Measurements from ENCODE around the gene LRMDA. TPM values are rescaled to one million over a fixed set of nuclear protein-coding genes. Genes with fewer than 3 reads are reported as not detected.

Gene LRMDA
- total RNA-seq, 4 donors from 2014 or later: 2.2 to 7.8 (median 4.5) TPM

DNA sequence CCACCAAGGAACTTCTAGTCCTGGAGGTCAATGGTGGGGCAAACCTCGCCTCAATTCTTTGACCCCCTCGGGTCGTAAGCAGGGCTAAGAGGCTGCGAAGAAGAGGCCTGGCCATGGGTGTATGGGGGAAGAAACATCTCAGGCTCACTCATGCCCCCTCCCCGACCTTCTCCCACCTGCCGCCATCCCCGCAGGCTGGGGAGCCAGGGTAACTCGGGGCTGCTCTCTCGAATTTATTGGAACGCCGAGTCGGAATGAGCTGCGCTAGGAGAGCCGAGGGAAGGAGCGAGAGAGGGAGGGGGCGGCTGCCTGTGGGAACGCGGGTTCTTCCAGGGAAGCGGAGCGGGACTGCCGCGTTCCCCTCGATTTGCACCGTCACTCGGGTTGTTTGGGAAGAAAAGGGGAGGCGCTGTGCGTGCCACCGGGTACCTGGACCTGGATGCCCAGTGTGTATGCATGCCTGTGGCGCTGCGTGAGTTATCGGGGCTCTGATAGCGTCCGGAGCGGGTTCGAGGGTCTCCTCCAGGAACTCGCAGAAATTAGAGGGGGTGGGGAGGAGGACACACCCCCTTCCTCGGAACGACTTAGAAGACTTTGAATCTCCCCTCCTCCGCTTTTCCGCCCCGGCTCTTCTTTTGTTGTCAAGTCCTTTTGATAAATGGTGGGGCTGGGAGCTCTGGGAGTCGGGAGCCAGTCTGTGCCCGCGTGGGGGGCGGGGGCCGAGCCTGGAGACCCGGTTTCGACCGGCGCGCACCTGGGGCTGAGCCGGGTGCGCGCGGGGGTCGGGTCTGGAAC lies 28.1 kb upstream of the LRMDA start:
- Histone ChIP-seq H3K27me3 (peaks cover 19% of the 10 kb centered on the region), H3K4me1 (peaks cover 0 to 43% (median 32%) of the 10 kb centered on the region in 4 donors), H3K9me3 (no peaks in the 10 kb centered on the region), H3K27ac (peak overlapping the region; percentile 94 to 99 (median 97)), H3K36me3 (no peaks in the 10 kb centered on the region), H3K4me3 (peak overlapping the region; percentile 65 to 82 (median 74))
- WGBS, 2 donors (ENCODE audit: low coverage in 1 of 2): 2% methylated on average over 48 of the region's 56 CpGs; no CpG with 5 or more reads in 1 of the 2 donors
- intact Hi-C loops (cut with DNase I; ENCODE audit: low total_unique reads): loop anchor here (10.0 kb wide), 3 partner anchors 141 to 1601 kb away; no protein-coding TSS in a partner anchor
- TF ChIP-seq POLR2AphosphoS5 (IDR thresholded peaks at IDR 0.05) (peak in 2 of 3 donors; percentile 28 to 47), POLR2A (IDR thresholded peaks at IDR 0.05) (no peak), EP300 (IDR thresholded peaks at IDR 0.05; ENCODE audit: low read depth) (no peak)
- TF ChIP-seq, protein P1, sequence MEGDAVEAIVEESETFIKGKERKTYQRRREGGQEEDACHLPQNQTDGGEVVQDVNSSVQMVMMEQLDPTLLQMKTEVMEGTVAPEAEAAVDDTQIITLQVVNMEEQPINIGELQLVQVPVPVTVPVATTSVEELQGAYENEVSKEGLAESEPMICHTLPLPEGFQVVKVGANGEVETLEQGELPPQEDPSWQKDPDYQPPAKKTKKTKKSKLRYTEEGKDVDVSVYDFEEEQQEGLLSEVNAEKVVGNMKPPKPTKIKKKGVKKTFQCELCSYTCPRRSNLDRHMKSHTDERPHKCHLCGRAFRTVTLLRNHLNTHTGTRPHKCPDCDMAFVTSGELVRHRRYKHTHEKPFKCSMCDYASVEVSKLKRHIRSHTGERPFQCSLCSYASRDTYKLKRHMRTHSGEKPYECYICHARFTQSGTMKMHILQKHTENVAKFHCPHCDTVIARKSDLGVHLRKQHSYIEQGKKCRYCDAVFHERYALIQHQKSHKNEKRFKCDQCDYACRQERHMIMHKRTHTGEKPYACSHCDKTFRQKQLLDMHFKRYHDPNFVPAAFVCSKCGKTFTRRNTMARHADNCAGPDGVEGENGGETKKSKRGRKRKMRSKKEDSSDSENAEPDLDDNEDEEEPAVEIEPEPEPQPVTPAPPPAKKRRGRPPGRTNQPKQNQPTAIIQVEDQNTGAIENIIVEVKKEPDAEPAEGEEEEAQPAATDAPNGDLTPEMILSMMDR (IDR thresholded peaks at IDR 0.05): no peak
- in situ Hi-C loops (cut with MboI; ENCODE audit: low pct_ligation_motif_present in 1 of 4, low pct_unique_long_range_greater_than_20kb in 1 of 4, low sequenced_read_pairs in 3 of 4): loop anchor here (25.0 kb wide), 3 partner anchors 234 to 634 kb away; no protein-coding TSS in a partner anchor
- peak; percentile 37 for DNase-seq

DNA sequence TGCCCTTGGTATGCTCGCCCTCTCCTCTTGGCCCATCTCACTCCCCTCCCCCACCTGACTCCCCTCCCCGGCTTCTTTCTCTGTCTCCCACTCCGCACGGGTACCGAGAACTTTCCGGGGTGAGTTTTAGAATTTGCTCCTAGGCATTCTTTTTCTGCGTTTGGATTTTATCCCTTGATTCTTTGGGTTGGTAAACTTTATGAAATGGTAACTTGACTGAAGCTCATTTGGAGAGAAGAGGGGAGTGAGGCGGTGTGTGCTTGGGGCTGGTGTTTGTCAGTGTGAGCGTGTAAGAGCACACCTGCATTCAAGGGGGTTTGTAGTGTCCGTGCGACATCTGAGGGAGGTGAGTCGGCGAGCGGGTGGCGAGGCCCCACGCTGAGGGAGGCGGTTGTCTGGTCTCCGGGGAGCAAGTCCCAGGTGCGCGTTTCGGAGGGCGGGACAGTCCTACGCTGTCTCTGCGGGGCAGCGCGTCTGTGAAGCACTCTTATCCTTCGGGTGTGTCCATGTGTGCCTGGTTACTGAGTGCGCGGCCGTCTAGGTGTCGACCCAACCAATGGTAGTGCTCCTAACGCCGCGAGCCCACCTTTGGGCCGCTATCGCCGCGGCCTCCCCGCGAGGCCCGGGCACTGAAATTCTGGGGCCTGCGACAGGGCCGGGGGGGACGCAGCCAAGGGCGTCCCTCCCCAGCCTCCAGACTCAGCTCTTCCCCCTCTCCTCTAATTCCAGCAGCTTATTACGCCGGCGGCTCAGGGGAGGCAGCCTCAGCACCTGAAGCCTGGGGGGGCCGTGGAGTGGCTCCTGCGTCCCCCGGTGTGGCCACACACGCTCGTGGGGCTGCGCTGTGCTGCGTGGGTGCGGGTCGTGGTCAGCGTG lies 27.2 kb upstream of the LRMDA start:
- H3K27me3 ChIP-seq: peaks cover 19% of the 10 kb centered on the region
- peak overlapping the region; percentile 65 to 82 (median 74) for H3K4me3 ChIP-seq
- WGBS, 2 donors (ENCODE audit: low coverage in 1 of 2): 11% methylated on average over 50 of the region's 58 CpGs; no CpG with 5 or more reads in 1 of the 2 donors
- H3K27ac ChIP-seq: peak overlapping the region; percentile 94 to 99 (median 97)
- TF ChIP-seq, protein P1 (IDR thresholded peaks at IDR 0.05): no peak
- TF ChIP-seq POLR2AphosphoS5 (IDR thresholded peaks at IDR 0.05) (peak in 2 of 3 donors; percentile 14 to 44), POLR2A (IDR thresholded peaks at IDR 0.05) (peak; percentile 54)
- no peaks in the 10 kb centered on the region for H3K9me3 ChIP-seq
- intact Hi-C loops (cut with DNase I; ENCODE audit: low total_unique reads) (loop anchor here (10.0 kb wide), 3 partner anchors 141 to 1601 kb away; no protein-coding TSS in a partner anchor), in situ Hi-C loops (cut with MboI; ENCODE audit: low pct_ligation_motif_present in 1 of 4, low pct_unique_long_range_greater_than_20kb in 1 of 4, low sequenced_read_pairs in 3 of 4) (loop anchor here (25.0 kb wide), 3 partner anchors 233 to 633 kb away; no protein-coding TSS in a partner anchor)
- no peaks in the 10 kb centered on the region for H3K36me3 ChIP-seq
- H3K4me1 ChIP-seq: peaks cover 0 to 50% (median 35%) of the 10 kb centered on the region in 4 donors
- peak; percentile 65 for DNase-seq

DNA sequence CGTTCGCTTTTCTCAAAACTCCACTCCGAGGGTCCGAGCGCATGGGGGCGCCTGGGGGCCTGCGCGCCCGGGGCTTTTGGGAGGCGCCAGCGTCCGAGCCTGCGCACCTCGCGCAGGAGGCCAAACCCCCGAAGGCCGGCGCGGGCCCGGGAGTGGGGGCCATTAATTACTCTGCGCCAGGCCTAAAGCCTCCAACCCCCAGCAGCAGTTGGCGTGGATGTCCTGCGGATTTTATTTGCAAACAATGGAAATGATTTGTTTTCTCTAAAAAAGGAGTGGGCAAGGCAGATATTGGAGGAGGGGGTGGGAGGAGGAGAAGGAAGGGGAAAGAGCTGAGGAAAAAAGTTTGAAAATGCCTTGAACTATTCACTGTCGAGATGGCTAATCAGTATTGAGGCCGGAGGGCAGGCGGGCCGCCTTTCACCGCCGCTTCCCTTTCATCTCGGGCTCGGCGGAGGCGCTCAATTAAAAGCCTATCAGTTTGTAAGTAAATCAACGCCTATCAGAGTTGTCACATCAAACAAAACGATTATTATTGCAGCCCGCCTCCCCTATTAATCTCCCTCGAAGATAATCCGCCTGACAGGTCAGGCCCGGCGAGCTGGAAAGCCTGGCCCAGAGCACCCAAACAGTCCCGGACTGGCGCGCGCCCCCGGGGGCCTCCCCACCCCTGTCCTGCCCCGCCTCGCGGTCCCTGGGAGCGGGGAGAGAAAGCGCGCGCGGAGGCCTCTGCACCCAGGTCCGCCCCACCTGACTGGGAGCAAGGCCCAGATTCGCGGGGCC lies 26.4 kb upstream of the LRMDA start:
- Histone ChIP-seq H3K4me1 (peaks cover 0 to 48% (median 33%) of the 10 kb centered on the region in 4 donors), H3K27ac (peak overlapping the region in 3 of 4 donors; percentile 94 to 99 (median 95)), H3K27me3 (peaks cover 19% of the 10 kb centered on the region), H3K9me3 (no peaks in the 10 kb centered on the region), H3K4me3 (peak overlapping the region in 3 of 4 donors; percentile 70 to 82 (median 78)), H3K36me3 (no peaks in the 10 kb centered on the region)
- in situ Hi-C loops (cut with MboI; ENCODE audit: low pct_ligation_motif_present in 1 of 4, low pct_unique_long_range_greater_than_20kb in 1 of 4, low sequenced_read_pairs in 3 of 4): loop anchor here (25.0 kb wide), 3 partner anchors 232 to 632 kb away; no protein-coding TSS in a partner anchor
- TF ChIP-seq EP300 (IDR thresholded peaks at IDR 0.05; ENCODE audit: low read depth) (no peak), POLR2A (IDR thresholded peaks at IDR 0.05) (no peak), POLR2AphosphoS5 (IDR thresholded peaks at IDR 0.05) (no peak)
- TF ChIP-seq, protein P1 (IDR thresholded peaks at IDR 0.05): no peak
- WGBS, 2 donors (ENCODE audit: low coverage in 1 of 2): 20 to 30% methylated on average over 1 to 56 of the region's 56 CpGs
- intact Hi-C loops (cut with DNase I; ENCODE audit: low total_unique reads): loop anchor here (10.0 kb wide), 3 partner anchors 140 to 1600 kb away; no protein-coding TSS in a partner anchor
- peak; percentile 20 for DNase-seq

Data from transverse colon (tissue), 4 donors.